Skeletal muscle tissue (tissue), 4 donors: ENCODE data around the gene AHI1. TPM values are rescaled to one million over a fixed set of nuclear protein-coding genes. Genes with fewer than 3 reads are reported as not detected.
"Not testable (repeated sequence)": the region's sequence is repeated elsewhere in the genome, so short reads cannot be mapped to it uniquely, and the experiment has no call there.

Experiments used
- H3K27ac ChIP-seq: one replicate; pipeline ENCODE4 v1.7.0; 2013; ENCODE audit warnings: mild to moderate bottlenecking, low read depth, low read length, inconsistent platforms
- H3K27me3 ChIP-seq, 3 donors: one replicate each; pipeline ENCODE4 v1.7.0; 2013; ENCODE audit warnings: low read length in 3 of 3; ENCODE audit not compliant: control insufficient read depth in 3 of 3, insufficient read depth in 3 of 3
- H3K36me3 ChIP-seq, 3 donors: one replicate each; pipeline ENCODE4 v1.7.0; 2013; ENCODE audit warnings: low read length in 3 of 3; ENCODE audit not compliant: control insufficient read depth in 3 of 3, insufficient read depth in 3 of 3
- H3K4me1 ChIP-seq, 3 donors: one replicate each; pipeline ENCODE4 v1.7.0; 2013; ENCODE audit warnings: low read length in 3 of 3, mild to moderate bottlenecking in 3 of 3; ENCODE audit not compliant: control insufficient read depth in 3 of 3, insufficient read depth in 3 of 3
- H3K4me3 ChIP-seq, 3 donors: one replicate each; pipeline ENCODE4 v1.7.0; 2013; ENCODE audit warnings: low read length in 3 of 3
- H3K9ac ChIP-seq, 3 donors: one replicate each; pipeline ENCODE4 v1.7.0; 2013; ENCODE audit warnings: low read length in 3 of 3, mild to moderate bottlenecking in 3 of 3, moderate library complexity in 2 of 3, low read depth in 1 of 3
- H3K9me3 ChIP-seq, 3 donors: one replicate each; pipeline ENCODE4 v1.7.0; 2013; ENCODE audit warnings: low read length in 3 of 3; ENCODE audit not compliant: control insufficient read depth in 3 of 3
- total RNA-seq: library from RNA; depleted of rRNA; stranded (reverse); fragments of >200 nt; gene quantifications from one replicate; pipeline ENCODE4 v1.2.3, GENCODE V29; 2014
- donor health status: Osteomylitis.

The AHI1 gene
- total RNA-seq, 1 donor from 2014 or later = 29.7 TPM

GRCh38 chr6:135246412-135247012 lies 251.0 kb downstream of the AHI1 start:
- H3K4me1 ChIP-seq, H3K27me3 ChIP-seq, H3K9me3 ChIP-seq, H3K9ac ChIP-seq, H3K4me3 ChIP-seq, H3K36me3 ChIP-seq, H3K27ac ChIP-seq: not testable (repeated sequence)

DNA sequence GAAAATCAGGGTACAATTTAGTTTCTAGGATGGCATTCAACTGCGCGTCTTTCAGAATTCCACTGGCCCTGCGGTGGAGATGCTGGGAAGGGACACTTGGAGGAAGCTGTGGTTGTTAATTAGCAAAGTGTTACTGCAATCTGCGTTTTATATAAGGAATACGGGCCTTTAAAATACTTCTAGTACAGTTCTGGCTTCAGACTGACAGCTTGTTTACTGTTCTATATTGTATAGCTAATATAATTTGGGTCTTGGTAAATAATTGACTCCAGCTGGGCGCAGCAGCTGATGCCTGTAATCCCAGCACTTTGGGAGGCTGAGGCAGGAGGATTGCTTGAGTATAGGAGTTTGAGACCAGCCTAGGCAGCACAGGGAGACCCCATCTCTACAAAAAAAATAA lies 252.7 kb downstream of the AHI1 start:
- Histone ChIP-seq H3K27me3 (no peaks in the 10 kb centered on the region), H3K4me3 (no peak overlapping the region), H3K9me3 (no peaks in the 10 kb centered on the region), H3K4me1 (no peaks in the 10 kb centered on the region), H3K9ac (no peak overlapping the region), H3K27ac (no peak overlapping the region), H3K36me3 (no peaks in the 10 kb centered on the region)

DNA sequence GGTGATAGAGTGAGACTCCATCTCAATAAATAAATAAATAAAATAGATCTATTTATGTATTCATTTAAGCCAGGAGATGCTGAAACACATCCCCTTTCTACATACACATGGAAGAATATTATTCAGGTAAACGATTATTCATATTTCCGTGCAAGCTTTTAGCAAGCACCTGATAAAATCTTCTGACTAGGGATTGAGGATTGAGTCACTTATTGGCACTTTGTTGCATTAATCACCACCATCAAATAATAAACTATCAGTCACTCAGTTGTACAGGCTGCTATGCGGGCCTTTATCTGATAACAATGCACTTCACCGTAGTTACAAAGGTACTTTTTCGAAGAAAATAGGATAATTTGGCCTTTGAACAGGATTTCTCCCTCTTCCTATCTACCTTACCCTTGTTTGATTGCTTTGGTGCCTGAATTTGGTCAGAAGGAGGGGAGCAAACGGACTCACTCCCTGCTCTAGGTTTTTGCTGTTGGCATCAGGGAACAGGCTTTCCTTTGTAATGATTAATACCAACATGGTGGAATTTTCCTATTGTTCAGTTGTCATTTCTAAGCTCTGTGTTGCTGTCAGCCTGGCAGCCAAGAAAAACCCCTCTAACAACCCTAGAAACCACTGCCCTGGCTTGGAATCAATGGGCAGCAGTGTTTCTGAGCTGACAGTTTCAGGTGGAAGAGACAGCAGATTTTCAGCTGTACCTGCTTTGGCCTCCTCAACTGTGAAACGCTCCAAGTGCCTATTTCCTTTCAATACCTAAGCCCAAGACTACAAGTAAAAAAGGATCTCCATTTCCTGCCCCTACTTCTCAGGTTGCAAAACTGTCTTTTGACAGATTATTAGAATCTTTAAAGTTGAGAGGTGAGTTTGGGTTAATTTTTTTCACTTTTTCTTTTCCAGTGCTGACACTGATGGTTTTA lies 253.4 kb downstream of the AHI1 start:
- Histone ChIP-seq H3K9ac (no peak overlapping the region), H3K4me3 (no peak overlapping the region), H3K4me1 (no peaks in the 10 kb centered on the region), H3K27ac (no peak overlapping the region), H3K36me3 (no peaks in the 10 kb centered on the region), H3K9me3 (no peaks in the 10 kb centered on the region), H3K27me3 (no peaks in the 10 kb centered on the region)

DNA sequence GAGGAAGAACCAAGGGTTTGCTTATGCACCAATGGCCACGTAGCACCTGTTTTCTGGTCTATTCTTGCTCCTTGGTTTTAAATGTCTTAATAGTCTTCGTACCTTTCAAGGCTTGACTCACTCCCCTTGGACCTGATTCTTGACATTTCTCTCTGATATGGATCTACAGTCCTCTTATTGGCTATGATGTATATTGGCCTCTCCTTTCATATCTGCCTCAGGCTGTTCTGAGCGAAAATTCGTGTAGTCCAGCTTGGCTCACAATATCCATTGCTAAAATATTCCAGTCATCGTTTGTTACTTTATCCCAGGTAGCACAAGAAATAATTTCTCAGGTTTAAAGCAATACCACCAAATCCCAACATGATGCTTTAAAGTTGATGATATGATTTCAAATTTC lies 256.8 kb downstream of the AHI1 start:
- H3K9me3 ChIP-seq = no peaks in the 10 kb centered on the region
- no peak overlapping the region for H3K9ac ChIP-seq
- no peaks in the 10 kb centered on the region for H3K4me1 ChIP-seq
- no peak overlapping the region for H3K27ac ChIP-seq
- no peaks in the 10 kb centered on the region for H3K27me3 ChIP-seq
- no peaks in the 10 kb centered on the region for H3K36me3 ChIP-seq
- H3K4me3 ChIP-seq = no peak overlapping the region

GRCh38 chr6:135236732-135237131 lies 260.8 kb downstream of the AHI1 start:
- no peak overlapping the region for H3K4me3 ChIP-seq
- H3K27ac ChIP-seq = no peak overlapping the region
- H3K9ac ChIP-seq = no peak overlapping the region
- H3K36me3 ChIP-seq = no peaks in the 10 kb centered on the region
- H3K4me1 ChIP-seq = no peaks in the 10 kb centered on the region
- no peaks in the 10 kb centered on the region for H3K9me3 ChIP-seq
- H3K27me3 ChIP-seq = no peaks in the 10 kb centered on the region

- H3K4me1 ChIP-seq = no peaks in the 10 kb centered on the region
- H3K27me3 ChIP-seq = no peaks in the 10 kb centered on the region
- H3K27ac ChIP-seq = no peak overlapping the region
- H3K36me3 ChIP-seq = no peaks in the 10 kb centered on the region
- no peaks in the 10 kb centered on the region for H3K9me3 ChIP-seq
- no peak overlapping the region for H3K9ac ChIP-seq
- no peak overlapping the region for H3K4me3 ChIP-seq
Observed at GRCh38 chr6:135236319-135236718, 261.2 kb downstream of the AHI1 start.

- no peaks in the 10 kb centered on the region for H3K36me3 ChIP-seq
- no peaks in the 10 kb centered on the region for H3K9me3 ChIP-seq
- no peak overlapping the region for H3K9ac ChIP-seq
- H3K4me3 ChIP-seq = no peak overlapping the region
- no peaks in the 10 kb centered on the region for H3K4me1 ChIP-seq
- H3K27me3 ChIP-seq = no peaks in the 10 kb centered on the region
- no peak overlapping the region for H3K27ac ChIP-seq
Observed at GRCh38 chr6:135235716-135236115, 261.8 kb downstream of the AHI1 start.

- no peak overlapping the region for H3K27ac ChIP-seq
- no peak overlapping the region for H3K9ac ChIP-seq
- H3K27me3 ChIP-seq = no peaks in the 10 kb centered on the region
- H3K4me1 ChIP-seq = no peaks in the 10 kb centered on the region
- no peaks in the 10 kb centered on the region for H3K9me3 ChIP-seq
- H3K36me3 ChIP-seq = no peaks in the 10 kb centered on the region
- H3K4me3 ChIP-seq = no peak overlapping the region
Observed at GRCh38 chr6:135234492-135234780, 263.1 kb downstream of the AHI1 start.

DNA sequence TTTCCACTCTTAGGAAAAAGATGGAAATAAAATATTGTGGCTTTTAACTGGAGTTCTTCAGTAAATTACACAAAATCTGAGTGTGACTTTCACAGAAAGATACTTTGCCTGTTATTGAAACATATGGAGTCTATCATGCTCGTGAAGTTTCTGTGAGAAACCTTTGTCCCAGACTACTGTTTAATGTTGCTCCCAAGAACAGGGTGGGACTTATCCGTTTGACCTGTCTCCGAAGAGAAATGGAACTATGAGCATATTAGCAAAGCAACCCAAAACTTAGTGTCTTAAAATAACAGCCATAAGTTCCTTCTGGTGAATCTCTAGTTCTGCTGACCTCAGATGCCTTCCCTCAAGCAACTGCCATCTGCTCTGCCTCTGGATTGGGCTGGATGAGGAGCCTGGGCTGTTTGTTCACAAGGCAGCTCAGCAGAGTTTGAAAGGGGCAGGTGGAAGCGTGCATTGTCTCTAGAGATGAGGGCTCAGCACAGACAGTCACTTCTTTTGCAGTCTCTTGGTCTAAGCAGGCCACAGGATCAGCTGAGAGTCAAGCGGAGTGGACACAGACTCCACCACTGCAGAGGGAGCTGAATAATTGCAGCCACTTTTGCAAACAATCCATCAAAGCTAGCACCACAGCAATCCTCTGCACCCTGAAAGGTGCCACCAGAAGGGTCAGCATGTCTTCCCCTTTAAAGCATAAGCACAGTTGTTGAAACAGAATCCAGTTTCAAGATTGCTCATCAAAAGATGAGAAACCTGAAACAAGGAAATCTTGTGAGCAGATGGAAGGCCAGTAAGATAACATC lies 263.7 kb downstream of the AHI1 start:
- no peak overlapping the region for H3K27ac ChIP-seq
- no peaks in the 10 kb centered on the region for H3K36me3 ChIP-seq
- no peaks in the 10 kb centered on the region for H3K27me3 ChIP-seq
- H3K9ac ChIP-seq = no peak overlapping the region
- H3K4me1 ChIP-seq = no peaks in the 10 kb centered on the region
- H3K9me3 ChIP-seq = no peaks in the 10 kb centered on the region
- H3K4me3 ChIP-seq = no peak overlapping the region
